T-helper 1 cell treated with Interleukin-12 subunit alpha and Interleukin-12 subunit beta and Interleukin-4 antibody, amounts not matched to agents 30 ng/mL and 1 ng/mL, for 36 hours (primary cell): Measurements from ENCODE around the gene INPP5A. TPM values are rescaled to one million over a fixed set of nuclear protein-coding genes. Genes with fewer than 3 reads are reported as not detected.
"Not testable (repeated sequence)": the region's sequence is repeated elsewhere in the genome, so short reads cannot be mapped to it uniquely, and the experiment has no call there.

Experiments
- intact Hi-C: fragments of 100-400 bp; cut with micrococcal nuclease; formaldehyde crosslinking; loops from one replicate; pipeline ENCODE4 v1.15.1; 2024
- total RNA-seq: library from RNA; stranded (reverse); gene quantifications from 2 replicates; pipeline ENCODE4 v1.2.3, GENCODE V29; 2022

INPP5A gene
- total RNA-seq, 1 donor from 2014 or later, result 19.0 TPM

DNA sequence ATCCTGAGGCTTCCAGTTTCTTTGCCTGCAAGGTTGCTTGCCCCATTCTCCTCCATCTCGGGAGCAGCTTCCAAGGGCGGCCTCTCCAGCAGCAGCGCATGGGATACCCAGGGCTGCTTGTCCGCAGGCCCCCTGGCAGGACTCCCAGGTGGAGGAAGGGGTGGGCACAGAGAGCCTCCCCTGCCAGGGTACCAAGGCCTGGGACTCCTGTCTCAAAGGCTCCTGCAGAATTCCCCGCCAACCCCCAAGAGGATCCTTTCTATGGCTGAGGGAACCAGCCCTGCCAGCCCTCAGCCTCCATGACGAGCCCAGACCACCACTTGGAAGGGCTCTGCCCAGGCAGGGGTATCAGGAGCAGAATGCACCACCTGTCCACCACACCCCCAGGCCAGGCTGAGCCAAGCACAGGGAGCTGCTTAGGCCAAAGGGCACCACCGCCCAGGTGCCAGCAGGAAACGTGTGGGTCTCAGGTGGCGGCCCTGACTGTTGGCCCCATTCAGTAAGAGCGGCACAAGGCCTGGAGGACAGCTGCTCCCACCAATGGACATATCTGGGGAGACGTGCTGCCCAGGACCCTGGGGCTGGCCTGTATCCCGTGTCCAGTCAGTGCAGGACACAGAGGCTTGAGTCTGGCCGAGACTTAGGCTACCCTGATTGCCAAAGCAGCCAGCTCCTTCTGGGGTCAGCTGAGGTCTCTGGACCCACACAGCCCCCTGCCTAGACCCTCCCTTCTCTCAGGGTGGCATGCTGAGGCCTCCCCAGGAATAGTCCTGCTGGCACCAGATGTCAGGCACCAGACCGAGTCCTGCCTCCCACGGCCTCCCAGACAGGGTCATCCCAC is 33.8 kb upstream of the INPP5A start:
- intact Hi-C loops, result no loop called here

- intact Hi-C loops, result no loop called here
Observed at GRCh38 chr10:132504501-132505272, 32.9 kb upstream of the INPP5A start.

DNA sequence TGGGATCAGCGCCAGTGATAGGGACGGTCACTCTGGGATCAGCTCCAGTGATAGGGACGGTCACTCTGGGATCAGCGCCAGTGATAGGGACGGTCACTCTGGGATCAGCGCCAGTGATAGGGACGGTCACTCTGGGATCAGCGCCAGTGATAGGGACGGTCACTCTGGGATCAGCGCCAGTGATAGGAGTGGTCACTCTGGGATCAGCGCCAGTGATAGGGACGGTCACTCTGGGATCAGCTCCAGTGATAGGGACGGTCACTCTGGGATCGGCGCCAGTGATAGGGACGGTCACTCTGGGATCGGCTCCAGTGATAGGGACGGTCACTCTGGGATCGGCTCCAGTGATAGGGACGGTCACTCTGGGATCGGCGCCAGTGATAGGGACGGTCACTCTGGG is 32.0 kb upstream of the INPP5A start:
- intact Hi-C loops, result not testable (repeated sequence)

DNA sequence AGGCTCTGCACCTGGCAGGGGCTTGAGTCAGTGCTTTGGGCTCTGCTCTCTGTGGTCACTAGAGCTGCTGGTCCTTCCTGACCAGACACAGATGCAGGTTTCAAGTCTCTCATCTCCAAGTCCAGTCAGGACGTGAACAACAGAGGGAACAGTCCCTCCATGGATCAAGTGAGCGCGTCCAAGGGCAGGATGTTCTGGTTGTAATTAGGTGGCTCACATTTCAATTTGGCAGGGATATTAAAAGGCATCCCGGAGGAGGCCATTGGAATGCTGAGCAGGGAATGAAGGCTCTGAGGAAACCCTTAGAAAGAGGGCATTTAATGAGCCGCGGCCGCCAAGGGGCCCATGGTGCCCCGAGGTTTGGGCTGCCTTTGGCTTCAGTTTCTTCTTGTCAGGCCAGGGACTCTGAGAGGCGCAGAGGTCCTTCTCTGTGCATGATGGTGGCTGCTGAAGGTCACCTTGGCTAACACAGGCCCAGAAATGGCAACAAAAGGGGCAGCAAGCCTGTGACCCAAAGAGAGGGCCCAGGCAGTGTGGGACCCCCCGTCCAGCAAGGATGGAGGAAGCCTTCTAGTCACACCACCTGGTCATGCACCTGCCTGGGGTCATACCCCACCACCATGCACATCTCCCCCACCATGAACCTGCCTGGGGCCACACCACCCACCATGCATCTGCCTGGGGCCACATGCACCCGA is 30.7 kb upstream of the INPP5A start:
- intact Hi-C loops, result no loop called here

GRCh38 chr10:132507409-132507955 is 30.1 kb upstream of the INPP5A start:
- intact Hi-C loops, result no loop called here

- intact Hi-C loops, result no loop called here
Observed at GRCh38 chr10:132507956-132508490, 29.6 kb upstream of the INPP5A start.

GRCh38 chr10:132508581-132509443 is 28.8 kb upstream of the INPP5A start:
- intact Hi-C loops, result no loop called here

- intact Hi-C loops, result no loop called here
Observed at GRCh38 chr10:132509506-132510173, 27.9 kb upstream of the INPP5A start.

GRCh38 chr10:132510174-132510611 is 27.4 kb upstream of the INPP5A start:
- intact Hi-C loops, result no loop called here

- intact Hi-C loops, result no loop called here
Observed at GRCh38 chr10:132511121-132512051, 26.2 kb upstream of the INPP5A start.

- intact Hi-C loops, result no loop called here
Observed at GRCh38 chr10:132512052-132512442, 25.5 kb upstream of the INPP5A start.

DNA sequence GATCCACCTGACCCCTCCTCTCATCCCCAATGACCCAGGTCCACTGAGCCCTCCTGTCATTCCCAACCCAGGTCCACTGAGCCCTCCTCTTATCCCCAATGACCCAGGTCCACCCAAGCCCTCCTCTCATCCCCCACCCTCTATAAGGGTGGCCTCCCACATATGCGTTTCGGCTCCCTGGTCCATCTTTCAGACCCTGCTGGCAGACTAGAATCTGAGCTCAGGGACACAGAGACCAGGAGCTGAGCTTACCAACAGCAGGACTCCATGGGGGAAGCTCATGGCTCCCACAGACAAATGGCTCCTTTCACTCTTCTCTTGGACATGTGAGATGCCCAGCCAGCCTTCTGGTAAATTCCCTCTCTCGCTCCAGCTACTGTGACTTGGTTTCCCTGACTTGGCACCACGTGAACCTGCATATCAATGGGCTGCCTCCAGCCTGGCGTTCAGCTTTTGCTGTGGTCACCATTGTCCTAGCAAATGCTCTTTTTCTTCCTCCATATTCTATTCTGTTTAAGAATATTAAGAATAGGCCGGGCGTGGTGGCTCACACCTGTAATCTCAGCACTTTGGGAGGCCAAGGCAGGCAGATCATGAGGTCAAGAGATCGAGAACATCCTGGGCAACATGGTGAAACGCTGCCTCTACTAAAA is 24.8 kb upstream of the INPP5A start:
- intact Hi-C loops, result no loop called here

DNA sequence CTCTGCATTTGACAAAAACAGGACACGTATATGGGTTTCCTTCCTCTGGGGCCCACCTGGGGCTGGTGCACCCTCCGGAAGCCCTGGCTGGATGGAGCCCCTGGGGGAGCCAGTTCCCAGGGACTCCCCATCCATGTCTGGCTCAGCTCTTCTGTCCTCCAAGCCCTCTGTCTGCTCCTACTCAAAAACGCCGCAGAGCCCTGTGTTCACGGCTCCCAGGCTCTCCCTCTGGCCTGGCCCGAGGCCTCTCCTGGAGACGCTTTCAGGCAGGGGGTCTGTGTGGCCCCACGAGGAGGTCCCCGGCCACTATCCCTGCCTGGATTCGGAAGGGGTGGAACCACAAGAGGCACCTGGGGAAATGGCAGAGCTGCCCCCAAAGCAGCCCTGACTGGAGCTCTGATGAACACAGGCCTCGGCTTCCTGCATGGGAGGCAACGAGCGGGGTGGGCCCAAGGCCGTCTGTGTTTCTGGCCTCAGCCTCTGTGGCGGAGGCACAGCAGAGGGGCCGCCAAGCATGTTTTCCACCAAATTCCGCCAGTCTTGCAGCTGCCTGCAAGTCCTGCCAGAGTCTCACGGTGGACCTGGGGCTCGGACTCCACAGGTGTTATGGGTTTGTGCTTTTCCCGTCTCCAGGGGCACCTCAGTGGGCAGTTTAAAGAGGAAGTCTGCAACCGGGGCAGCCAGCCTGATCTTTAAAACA is 22.6 kb upstream of the INPP5A start:
- intact Hi-C loops, result no loop called here

GRCh38 chr10:132515811-132516726 is 21.5 kb upstream of the INPP5A start:
- intact Hi-C loops, result no loop called here

DNA sequence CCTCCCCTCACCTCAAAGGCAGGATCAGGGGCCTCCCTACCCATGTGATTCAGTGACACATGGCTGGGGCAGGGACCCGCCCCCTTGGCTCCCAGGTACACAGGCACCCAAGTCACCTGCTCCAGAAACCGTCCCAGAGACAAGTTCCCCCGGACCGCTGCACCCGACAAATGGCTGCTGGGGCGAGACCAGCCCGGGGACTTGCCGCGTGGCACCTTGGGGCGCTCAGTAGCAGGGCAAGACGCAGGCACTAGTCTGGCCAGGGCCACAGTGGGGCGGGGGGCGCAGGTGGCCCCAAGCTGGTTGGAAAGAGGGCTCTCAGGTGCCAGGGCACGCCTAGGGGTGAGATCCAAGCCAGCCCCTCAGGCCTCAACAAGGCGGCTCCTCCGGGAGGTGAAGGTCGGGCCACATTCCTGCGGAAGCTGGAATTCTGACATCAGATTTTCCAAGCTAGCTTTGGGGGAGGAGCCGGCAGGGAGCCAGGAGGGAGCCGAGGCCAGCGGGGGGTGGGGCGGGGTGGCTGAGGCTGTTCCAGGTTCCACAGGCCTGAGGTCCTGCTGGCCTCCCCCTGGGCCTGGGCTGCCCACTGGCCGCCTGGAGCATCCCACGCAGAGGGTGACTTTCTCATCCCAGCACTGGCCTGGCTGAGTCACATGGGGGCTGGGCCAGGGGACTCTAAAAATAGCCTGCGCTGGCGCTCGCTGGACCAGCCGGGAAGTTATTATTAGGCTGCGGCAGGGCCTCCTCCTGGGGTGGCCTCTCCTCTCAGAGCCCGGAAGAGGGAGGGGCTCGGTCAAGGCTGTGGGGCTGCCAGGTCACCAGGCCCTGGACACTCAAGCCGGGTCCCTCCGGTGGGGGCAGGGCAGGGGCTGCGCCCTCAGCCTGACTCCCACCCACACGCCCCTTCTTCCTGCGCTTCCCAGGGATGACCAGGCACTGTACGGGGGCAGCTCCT is 20.5 kb upstream of the INPP5A start:
- intact Hi-C loops, result no loop called here
